Measurements from ENCODE around the gene TLE1. TPM values are rescaled to one million over a fixed set of nuclear protein-coding genes. Genes with fewer than 3 reads are reported as not detected.

TLE1 gene
- total RNA-seq, 1 experiment from 2014 or later: 97.7 TPM

- POLR2A ChIA-PET: no interaction called here
- H3K27me3 Mint-ChIP-seq (ENCODE audit: low read depth): no peaks in the 10 kb centered on the region
- H3K4me1 Mint-ChIP-seq: peaks cover 3% of the 10 kb centered on the region
- ATAC-seq (no peak), DNase-seq (ENCODE audit: low spot score) (no peak)
- no peak overlapping the region for H3K27ac Mint-ChIP-seq
- H3K4me3 Mint-ChIP-seq: no peak overlapping the region
- H3K36me3 Mint-ChIP-seq: no peaks in the 10 kb centered on the region
- no peak for TF ChIP-seq SMAD4 (CRISPR knock-in tag; IDR thresholded peaks at IDR 0.05)
- no peak for TF ChIP-seq GABPB1 (CRISPR knock-in tag; IDR thresholded peaks at IDR 0.05)
- TF ChIP-seq ATF6 (CRISPR knock-in tag; IDR thresholded peaks at IDR 0.05): no peak
- no peak for TF ChIP-seq RELA (CRISPR knock-in tag; IDR thresholded peaks at IDR 0.05; ENCODE audit: borderline replicate concordance)
- no peak for TF ChIP-seq PREB (CRISPR knock-in tag; IDR thresholded peaks at IDR 0.05; ENCODE audit: borderline replicate concordance)
- TF ChIP-seq PRRX2 (CRISPR knock-in tag; IDR thresholded peaks at IDR 0.05): no peak
- no peak for TF ChIP-seq CREM (CRISPR knock-in tag; IDR thresholded peaks at IDR 0.05)
- no peak for TF ChIP-seq ZNF532 (CRISPR knock-in tag; IDR thresholded peaks at IDR 0.05; ENCODE audit: borderline replicate concordance)
- TF ChIP-seq NFATC4 (CRISPR knock-in tag; IDR thresholded peaks at IDR 0.05): no peak
- TF ChIP-seq ZNF512 (CRISPR knock-in tag; IDR thresholded peaks at IDR 0.05; ENCODE audit: borderline replicate concordance): no peak
- no peak for TF ChIP-seq CTCF (IDR thresholded peaks at IDR 0.05)
- no peak for TF ChIP-seq ZNF396 (CRISPR knock-in tag; IDR thresholded peaks at IDR 0.05; ENCODE audit: borderline replicate concordance)
- no peak for TF ChIP-seq ATF1 (CRISPR knock-in tag; IDR thresholded peaks at IDR 0.05)
- no peak for TF ChIP-seq ZMAT4 (CRISPR knock-in tag; IDR thresholded peaks at IDR 0.05)
- no peak for TF ChIP-seq RORB (CRISPR knock-in tag; IDR thresholded peaks at IDR 0.05)
- TF ChIP-seq CBFB (CRISPR knock-in tag; IDR thresholded peaks at IDR 0.05; ENCODE audit: low read depth): no peak
- TF ChIP-seq SP1 (CRISPR knock-in tag; conservative IDR thresholded peaks at IDR 0.05): no peak
- no peak for TF ChIP-seq KAT7 (CRISPR knock-in tag; IDR thresholded peaks at IDR 0.05; ENCODE audit: borderline replicate concordance)
- CTCF ChIA-PET: interaction anchor here (1.7 kb wide), 1 partner anchor 16 kb away, joined by 5 read pairs; no protein-coding TSS in a partner anchor
- H3K9me3 Mint-ChIP-seq: no peaks in the 10 kb centered on the region
Observed at GRCh38 chr9:81539317-81539716, 150.0 kb downstream of the TLE1 start.
